A549 (cell line): ENCODE measurements around the gene ELFN1.

Experiments
- CTCF ChIP-seq: fragments of >200 bp; sonication (Bioruptor Twin); formaldehyde crosslinking; IDR thresholded peaks from 3 replicates; pipeline ENCODE4 v1.5.1; 2016
- E2F6 ChIP-seq: IDR thresholded peaks from 2 replicates; pipeline ENCODE4 v1.6.1; 2012; ENCODE audit warnings: low read depth, borderline replicate concordance
- ELK1 ChIP-seq: fragments of 150-350 bp; IDR thresholded peaks from 2 replicates; pipeline ENCODE4 v1.6.1; 2014; ENCODE audit warnings: low read depth, mild to moderate bottlenecking, low read length
- JUN ChIP-seq, 2 experiments: fragments of >200 bp; sonication (Bioruptor Twin); formaldehyde crosslinking; IDR thresholded peaks; 2 replicates in 1 of 2; 3 replicates in 1 of 2; pipeline ENCODE4 v1.6.1; 2016 to 2017
- MAFK ChIP-seq: fragments of 450-650 bp; IDR thresholded peaks from 2 replicates; pipeline ENCODE4 v1.6.1; 2014; ENCODE audit not compliant: partially characterized antibody
- RAD21 ChIP-seq, 2 experiments: fragments of >200 bp in 1 of 2; sonication (Bioruptor Twin) in 1 of 2; formaldehyde crosslinking in 1 of 2; IDR thresholded peaks in 1 of 2; conservative IDR thresholded peaks in 1 of 2; 2 replicates in 1 of 2; 3 replicates in 1 of 2; pipeline ENCODE4 v1.6.1; 2012 to 2018; ENCODE audit warnings: inconsistent platforms in 1 of 2
- USF2 ChIP-seq: fragments of 450-650 bp; IDR thresholded peaks from 2 replicates; pipeline ENCODE4 v1.6.1; 2014; ENCODE audit warnings: antibody characterized with exemption

- TF ChIP-seq USF2 (no peak), CTCF (no peak), MAFK (no peak), E2F6 (no peak), RAD21 (conservative IDR thresholded peaks at IDR 0.05 in 1 of 2, IDR thresholded peaks at IDR 0.05 in 1 of 2) (no peak), JUN (IDR thresholded peaks at IDR 0.05) (no peak), ELK1 (no peak)
Observed at GRCh38 chr7:1719913-1720312, 49.8 kb downstream of the ELFN1 start.
